ENCODE results near the gene PSMC2.

Gene PSMC2

GRCh38 chr7:103336761-103337160 is 10.7 kb upstream of the PSMC2 start:
- Histone ChIP-seq H3F3A (ENCODE audit: insufficient read depth, low read length) (no peaks in the 10 kb centered on the region), H3K27ac (ENCODE audit: low read length) (no peak overlapping the region), H3K4me3 (ENCODE audit: low read length) (no peak overlapping the region), H3K4me1 (ENCODE audit: low read length) (no peaks in the 10 kb centered on the region), H4K20me1 (ENCODE audit: insufficient read depth, low read length) (no peaks in the 10 kb centered on the region), H3K27me3 (replicated peaks; ENCODE audit: insufficient read depth, low read length) (no peaks in the 10 kb centered on the region), H3K9me2 (replicated peaks; ENCODE audit: insufficient read depth, low read length) (no peaks in the 10 kb centered on the region), H3K36me3 (replicated peaks; ENCODE audit: insufficient read depth, low read length) (peaks cover 19% of the 10 kb centered on the region), H3K4me2 (ENCODE audit: low read depth, low read length) (no peak overlapping the region), H3K79me2 (ENCODE audit: low read length) (peaks cover 62% of the 10 kb centered on the region), H3K9ac (ENCODE audit: low read length) (no peak overlapping the region), H2AFZ (ENCODE audit: low read length) (no peak overlapping the region), H3K9me3 (replicated peaks; ENCODE audit: insufficient read depth, low read length) (no peaks in the 10 kb centered on the region)
- no peak for DNase-seq
- TF ChIP-seq CTCF (IDR thresholded peaks at IDR 0.05; ENCODE audit: low read length) (no peak), EZH2phosphoT487 (IDR thresholded peaks at IDR 0.05; ENCODE audit: low read length) (no peak), EZH2 (optimal IDR thresholded peaks at IDR 0.05; ENCODE audit: low read depth, low read length) (no peak)

DNA sequence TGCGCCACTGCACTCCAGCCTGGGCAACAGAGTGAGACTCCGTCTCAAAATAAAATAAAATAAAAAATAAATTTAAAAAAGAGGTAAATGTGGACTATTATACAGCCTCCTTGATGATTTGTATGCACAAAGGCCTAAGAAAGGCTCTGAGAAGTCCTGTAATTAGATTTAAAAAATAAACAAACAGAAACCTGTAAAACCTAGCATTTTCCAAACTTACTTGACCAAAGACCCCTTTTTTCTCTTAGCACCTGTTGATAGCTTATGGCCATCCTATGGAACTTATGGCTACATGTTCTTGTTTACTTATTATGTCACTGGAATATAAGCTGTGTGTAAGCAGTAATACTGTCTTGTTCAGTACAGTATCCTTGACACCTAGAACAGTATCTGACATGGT is 8.6 kb upstream of the PSMC2 start:
- TF ChIP-seq CTCF (IDR thresholded peaks at IDR 0.05; ENCODE audit: low read length): no peak
- TF ChIP-seq EZH2phosphoT487 (IDR thresholded peaks at IDR 0.05; ENCODE audit: low read length): no peak
- no peak for TF ChIP-seq EZH2 (optimal IDR thresholded peaks at IDR 0.05; ENCODE audit: low read depth, low read length)
- H3K36me3 ChIP-seq (replicated peaks; ENCODE audit: insufficient read depth, low read length): peaks cover 19% of the 10 kb centered on the region
- H3K27me3 ChIP-seq (replicated peaks; ENCODE audit: insufficient read depth, low read length): no peaks in the 10 kb centered on the region
- DNase-seq: no peak
- peaks cover 6% of the 10 kb centered on the region; the same call in 1 of the 2 replicates for H3K4me1 ChIP-seq (ENCODE audit: low read length)
- no peaks in the 10 kb centered on the region for H3K9me2 ChIP-seq (replicated peaks; ENCODE audit: insufficient read depth, low read length)
- H3K79me2 ChIP-seq (ENCODE audit: low read length): peaks cover 73% of the 10 kb centered on the region
- no peak overlapping the region for H3K27ac ChIP-seq (ENCODE audit: low read length)
- no peak overlapping the region for H2AFZ ChIP-seq (ENCODE audit: low read length)
- H3K4me2 ChIP-seq (ENCODE audit: low read depth, low read length): no peak overlapping the region
- H3K4me3 ChIP-seq (ENCODE audit: low read length): no peak overlapping the region
- peaks cover 4% of the 10 kb centered on the region for H3F3A ChIP-seq (ENCODE audit: insufficient read depth, low read length)
- no peaks in the 10 kb centered on the region for H3K9me3 ChIP-seq (replicated peaks; ENCODE audit: insufficient read depth, low read length)
- H4K20me1 ChIP-seq (ENCODE audit: insufficient read depth, low read length): no peaks in the 10 kb centered on the region
- no peak overlapping the region for H3K9ac ChIP-seq (ENCODE audit: low read length)

DNA sequence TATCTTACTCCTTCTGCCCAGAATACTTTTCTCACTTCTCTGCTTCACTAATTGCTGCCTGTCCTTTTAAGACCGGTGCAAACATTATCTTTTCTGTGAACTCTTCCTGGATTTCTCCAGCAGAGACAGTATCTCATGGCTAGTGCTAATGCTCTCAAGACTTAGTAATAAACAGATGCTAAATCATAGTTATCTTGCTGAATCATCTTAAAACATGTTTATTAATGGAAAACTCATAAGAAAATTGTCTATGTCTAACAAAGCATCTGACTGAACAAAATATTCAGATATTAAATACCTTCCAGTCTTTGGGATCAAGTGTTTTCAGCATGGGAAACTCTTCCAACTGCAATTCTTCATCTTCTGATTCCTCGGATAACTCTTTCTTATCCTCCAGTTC is 6.0 kb upstream of the PSMC2 start:
- TF ChIP-seq CTCF (IDR thresholded peaks at IDR 0.05; ENCODE audit: low read length) (no peak), EZH2phosphoT487 (IDR thresholded peaks at IDR 0.05; ENCODE audit: low read length) (no peak), EZH2 (optimal IDR thresholded peaks at IDR 0.05; ENCODE audit: low read depth, low read length) (no peak)
- H3K36me3 ChIP-seq (replicated peaks; ENCODE audit: insufficient read depth, low read length): peaks cover 18% of the 10 kb centered on the region

More for the DNA sequence above, 6.0 kb upstream of the PSMC2 start:
- Histone ChIP-seq H4K20me1 (ENCODE audit: insufficient read depth, low read length) (no peaks in the 10 kb centered on the region), H3K9ac (ENCODE audit: low read length) (no peak overlapping the region), H3K27ac (ENCODE audit: low read length) (no peak overlapping the region), H3K79me2 (ENCODE audit: low read length) (peaks cover 70% of the 10 kb centered on the region), H3K4me3 (ENCODE audit: low read length) (no peak overlapping the region), H3K4me1 (ENCODE audit: low read length) (peaks cover 13% of the 10 kb centered on the region), H3K4me2 (ENCODE audit: low read depth, low read length) (no peak overlapping the region), H3K27me3 (replicated peaks; ENCODE audit: insufficient read depth, low read length) (no peaks in the 10 kb centered on the region), H3K9me3 (replicated peaks; ENCODE audit: insufficient read depth, low read length) (no peaks in the 10 kb centered on the region), H3F3A (ENCODE audit: insufficient read depth, low read length) (peaks cover 17% of the 10 kb centered on the region), H2AFZ (ENCODE audit: low read length) (no peak overlapping the region), H3K9me2 (replicated peaks; ENCODE audit: insufficient read depth, low read length) (no peaks in the 10 kb centered on the region)
- DNase-seq: no peak

Measured in MM.1S (cell line).